Mucosa of descending colon (tissue), 3 donors: ENCODE measurements around the gene COL23A1. TPM values are rescaled to one million over a fixed set of nuclear protein-coding genes. Genes with fewer than 3 reads are reported as not detected.

Experiments
- ATAC-seq: fragments of 200-7000 bp; cut with Tn5 transposase; one replicate; pipeline ENCODE4 v1.9.1; 2020; ENCODE audit warnings: mild to moderate bottlenecking, moderate library complexity
- DNase-seq, 3 donors: peaks; one replicate each; pipeline ENCODE4 v3.0.0-alpha.2; 2020
- H3K36me3 ChIP-seq: fragments of 200-600 bp; one replicate; pipeline ENCODE4 v1.8.0; 2021; ENCODE audit warnings: low read depth, mild to moderate bottlenecking
- H3K4me1 ChIP-seq: fragments of 200-600 bp; one replicate; pipeline ENCODE4 v1.8.0; 2021; ENCODE audit warnings: low read depth, mild to moderate bottlenecking
- H3K4me3 ChIP-seq: fragments of 200-600 bp; one replicate; pipeline ENCODE4 v1.8.0; 2021; ENCODE audit warnings: mild to moderate bottlenecking
- H3K9me3 ChIP-seq: fragments of 200-600 bp; one replicate; pipeline ENCODE4 v1.8.0; 2021; ENCODE audit warnings: mild to moderate bottlenecking
- intact Hi-C, 2 donors: fragments of 100-400 bp; cut with DNase I in 1 of 2; cut with micrococcal nuclease in 1 of 2; formaldehyde crosslinking; loops; one replicate each; pipeline versions ENCODE4 v1.11.0 to v1.11.1; 2022; cut with DNase I, micrococcal nuclease
- total RNA-seq, 3 donors: library from RNA; stranded (reverse); fragmentation: NEBNext Ultra II Directional in 2 of 3; extraction: Animal tissue kit (Norgen Biotek cat#: 25700) in 2 of 3; gene quantifications; one replicate each; pipeline versions ENCODE4 v1.2.1 to v1.2.4, GENCODE V29; 2021 to 2023
- TF ChIP-seq, protein P1 (sequence below): fragments of 200-600 bp; IDR thresholded peaks from one replicate; pipeline ENCODE4 v1.8.0; 2022; ENCODE audit warnings: antibody characterized with exemption, mild to moderate bottlenecking
- donor health status: DM: no; HTN: no; CAD: no; lungs with moderate emphysema.
- donor health status: DM: no; HTN: no; CAD: no.
- donor health status: DM: no; HTN: yes; CAD: no.

COL23A1 gene
- total RNA-seq, 3 donors from 2014 or later: 0.17 to 2.7 (median 0.43) TPM

DNA sequence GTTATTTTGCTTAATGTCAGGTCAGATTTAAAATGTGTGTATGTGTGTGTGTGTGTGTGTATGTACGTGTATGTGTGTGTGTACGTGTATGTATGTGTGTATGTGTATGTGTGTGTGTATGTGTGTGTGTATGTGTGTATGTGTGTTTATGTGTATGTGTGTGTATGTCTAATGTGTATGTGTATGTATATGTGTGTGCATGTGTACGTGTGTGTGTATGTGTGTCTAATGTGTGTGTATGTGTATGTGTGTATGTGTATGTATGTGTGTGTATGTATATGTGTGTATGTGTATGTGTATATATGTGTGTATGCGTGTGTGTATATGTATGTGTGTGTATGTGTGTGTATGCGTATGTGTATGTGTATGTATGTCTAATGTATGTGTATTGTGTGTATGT is 232.5 kb downstream of the COL23A1 start:
- TF ChIP-seq, protein P1, sequence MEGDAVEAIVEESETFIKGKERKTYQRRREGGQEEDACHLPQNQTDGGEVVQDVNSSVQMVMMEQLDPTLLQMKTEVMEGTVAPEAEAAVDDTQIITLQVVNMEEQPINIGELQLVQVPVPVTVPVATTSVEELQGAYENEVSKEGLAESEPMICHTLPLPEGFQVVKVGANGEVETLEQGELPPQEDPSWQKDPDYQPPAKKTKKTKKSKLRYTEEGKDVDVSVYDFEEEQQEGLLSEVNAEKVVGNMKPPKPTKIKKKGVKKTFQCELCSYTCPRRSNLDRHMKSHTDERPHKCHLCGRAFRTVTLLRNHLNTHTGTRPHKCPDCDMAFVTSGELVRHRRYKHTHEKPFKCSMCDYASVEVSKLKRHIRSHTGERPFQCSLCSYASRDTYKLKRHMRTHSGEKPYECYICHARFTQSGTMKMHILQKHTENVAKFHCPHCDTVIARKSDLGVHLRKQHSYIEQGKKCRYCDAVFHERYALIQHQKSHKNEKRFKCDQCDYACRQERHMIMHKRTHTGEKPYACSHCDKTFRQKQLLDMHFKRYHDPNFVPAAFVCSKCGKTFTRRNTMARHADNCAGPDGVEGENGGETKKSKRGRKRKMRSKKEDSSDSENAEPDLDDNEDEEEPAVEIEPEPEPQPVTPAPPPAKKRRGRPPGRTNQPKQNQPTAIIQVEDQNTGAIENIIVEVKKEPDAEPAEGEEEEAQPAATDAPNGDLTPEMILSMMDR: no peak

GRCh38 chr5:178357121-178357521 is 233.1 kb downstream of the COL23A1 start:
- ATAC-seq (peak; percentile 10), DNase-seq (peak in 2 of 3 donors; percentile 24 to 49)
- intact Hi-C loops: no loop called here
- Histone ChIP-seq H3K36me3 (no peaks in the 10 kb centered on the region), H3K4me3 (no peak overlapping the region), H3K4me1 (no peaks in the 10 kb centered on the region), H3K9me3 (no peaks in the 10 kb centered on the region)
- TF ChIP-seq, protein P1: no peak

More for the DNA sequence above, 232.5 kb downstream of the COL23A1 start:
- Histone ChIP-seq H3K4me1 (no peaks in the 10 kb centered on the region), H3K4me3 (no peak overlapping the region), H3K36me3 (no peaks in the 10 kb centered on the region), H3K9me3 (no peaks in the 10 kb centered on the region)
- no peak for ATAC-seq
- intact Hi-C loops: no loop called here
- DNase-seq: no peak

- ATAC-seq (no peak), DNase-seq (peak in 1 of 3 donors; percentile 41)
- H3K36me3 ChIP-seq: no peaks in the 10 kb centered on the region
- H3K9me3 ChIP-seq: no peaks in the 10 kb centered on the region
- intact Hi-C loops: no loop called here
- H3K4me3 ChIP-seq: no peak overlapping the region
- TF ChIP-seq, protein P1: no peak
- no peaks in the 10 kb centered on the region for H3K4me1 ChIP-seq
Observed at GRCh38 chr5:178356431-178356872, 233.7 kb downstream of the COL23A1 start.

DNA sequence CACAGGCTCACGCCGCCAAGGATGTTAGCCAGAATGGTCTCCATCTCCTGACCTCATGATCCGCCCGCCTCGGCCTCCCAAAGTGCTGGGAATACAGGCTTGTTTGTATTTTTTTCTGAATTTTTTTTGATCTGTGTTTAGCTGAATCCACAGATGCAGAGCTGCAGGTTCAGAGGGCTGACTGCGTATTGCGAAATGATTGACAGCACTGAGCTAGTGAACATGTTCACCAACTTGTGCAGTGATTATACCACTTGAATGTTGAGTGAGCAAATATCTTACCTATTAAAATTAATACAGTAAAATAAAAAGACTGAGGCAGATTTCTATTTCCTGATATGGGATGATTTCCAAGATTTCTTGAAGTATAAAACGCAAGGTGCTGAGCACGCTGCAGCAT is 234.5 kb downstream of the COL23A1 start:
- intact Hi-C loops: no loop called here
- DNase-seq (no peak), ATAC-seq (no peak)
- no peaks in the 10 kb centered on the region for H3K9me3 ChIP-seq
- H3K36me3 ChIP-seq: no peaks in the 10 kb centered on the region
- TF ChIP-seq, protein P1: no peak
- H3K4me3 ChIP-seq: no peak overlapping the region
- H3K4me1 ChIP-seq: no peaks in the 10 kb centered on the region

- ATAC-seq: no peak
- intact Hi-C loops: no loop called here
- H3K9me3 ChIP-seq: no peaks in the 10 kb centered on the region
Observed at GRCh38 chr5:178353461-178353860, 236.7 kb downstream of the COL23A1 start.

More at GRCh38 chr5:178353461-178353860, 236.7 kb downstream of the COL23A1 start:
- H3K36me3 ChIP-seq: no peaks in the 10 kb centered on the region
- TF ChIP-seq, protein P1: no peak
- DNase-seq: no peak
- H3K4me1 ChIP-seq: no peaks in the 10 kb centered on the region
- H3K4me3 ChIP-seq: no peak overlapping the region
